HepG2 (cell line): Measurements from ENCODE around the gene GGA3. TPM values are rescaled to one million over a fixed set of nuclear protein-coding genes. Genes with fewer than 3 reads are reported as not detected.

ENCODE experiments used
- ATAC-seq: fragments of 200-7000 bp; cut with Tn5 transposase; 3 replicates; pipeline ENCODE4 v1.9.1; 2020; ENCODE audit warnings: mild to moderate bottlenecking, moderate library complexity
- BruUV-seq: library from RNA; stranded (reverse); fragments of 400-500 nt; replicated peaks from 2 replicates; lab custom pipeline; 2021; lab: Mats Ljungman, UMichigan
- CTCF ChIA-PET: fragments of 300-600 bp; formaldehyde crosslinking; extraction: SDS; loops from one replicate; lab custom pipeline; 2021; ENCODE audit warnings: low total read pairs, inconsistent platforms, low intra/inter-chr PET ratio; lab: Yijun Ruan, JAX
- POLR2A ChIA-PET: fragments of 350-600 bp; sonication (Branson Sonifier 250); formaldehyde crosslinking; loops from one replicate; lab custom pipeline; 2020; ENCODE audit warnings: antibody characterized with exemption, inconsistent platforms; lab: Yijun Ruan, JAX
- DNase-seq: peaks from one replicate; pipeline ENCODE4 v3.0.0-alpha.2; 2015; ENCODE audit warnings: low spot score
- FAIRE-seq: peaks from 3 replicates; lab custom pipeline; 2011; peaks lifted over from hg19 to GRCh38; lab: Jason Lieb, UNC
- H2AFZ ChIP-seq: one replicate; pipeline ENCODE4 v1.6.1; 2011; ENCODE audit warnings: low read length, inconsistent platforms
- H3K27ac ChIP-seq: fragments of 300-600 bp; 3 replicates; pipeline ENCODE4 v1.8.0; 2011; ENCODE audit warnings: mixed run types, mild to moderate bottlenecking, mixed read lengths, low read length, inconsistent platforms; ENCODE audit not compliant: insufficient read depth; ENCODE audit errors: extremely low read length
- H3K27me3 ChIP-seq, 2 experiments: fragments of 200-600 bp in 1 of 2; 2 replicates in 1 of 2; 3 replicates in 1 of 2; pipeline versions ENCODE4 v1.6.0 to v1.8.0; 2011; ENCODE audit warnings: low read length in 2 of 2, mild to moderate bottlenecking in 2 of 2, moderate library complexity in 2 of 2, inconsistent platforms in 1 of 2; ENCODE audit not compliant: insufficient read depth in 2 of 2, control insufficient read depth in 1 of 2
- H3K36me3 ChIP-seq, 2 experiments: fragments of 200-600 bp in 1 of 2; replicated peaks in 1 of 2; 2 replicates in 1 of 2; 3 replicates in 1 of 2; pipeline versions ENCODE4 v1.5.1 to v1.8.0; 2011; ENCODE audit warnings: low read length in 2 of 2, inconsistent platforms in 1 of 2; ENCODE audit not compliant: insufficient read depth in 2 of 2, control insufficient read depth in 1 of 2
- H3K4me1 ChIP-seq: 2 replicates; pipeline ENCODE4 v1.5.1; 2012; ENCODE audit warnings: low read length, inconsistent platforms; ENCODE audit not compliant: insufficient read depth
- H3K4me2 ChIP-seq: 2 replicates; pipeline ENCODE4 v1.6.0; 2011; ENCODE audit warnings: low read depth, low read length, inconsistent platforms
- H3K4me3 ChIP-seq, 3 experiments: fragments of 200-600 bp in 1 of 3; sonication (generic), shearing (Covaris generic) in 1 of 3; replicated peaks in 1 of 3; 2 replicates each; pipeline ENCODE4 v1.5.1; 2011 to 2016; ENCODE audit warnings: low read length in 3 of 3, inconsistent platforms in 2 of 3, low read depth in 2 of 3, mild to moderate bottlenecking in 2 of 3, control low read depth in 1 of 3, mixed read lengths in 1 of 3; ENCODE audit not compliant: insufficient read depth in 1 of 3
- H3K79me2 ChIP-seq: one replicate; pipeline ENCODE4 v1.6.1; 2011; ENCODE audit warnings: low read length, inconsistent platforms; ENCODE audit not compliant: insufficient read depth
- H3K9ac ChIP-seq: 2 replicates; pipeline ENCODE4 v1.6.0; 2011; ENCODE audit warnings: mild to moderate bottlenecking, low read depth, low read length, inconsistent platforms; ENCODE audit not compliant: insufficient read depth
- H3K9me3 ChIP-seq: 2 replicates; pipeline ENCODE4 v1.5.1; 2012; ENCODE audit warnings: mild to moderate bottlenecking, low read length
- H4K20me1 ChIP-seq: 2 replicates; pipeline ENCODE4 v1.6.0; 2011; ENCODE audit warnings: inconsistent platforms, mild to moderate bottlenecking, low read length, moderate library complexity; ENCODE audit not compliant: insufficient read depth
- DR1 ChIP-seq: sonication (generic); formaldehyde crosslinking; IDR thresholded peaks from 2 replicates; pipeline ENCODE4 v1.8.0; 2021; ENCODE audit warnings: mild to moderate bottlenecking, missing genetic modification reagents, inconsistent platforms
- HMG20A ChIP-seq: IDR thresholded peaks from 2 replicates; pipeline ENCODE4 v1.6.1; 2016; ENCODE audit warnings: borderline replicate concordance
- NKX3-1 ChIP-seq: sonication (generic); formaldehyde crosslinking; IDR thresholded peaks from 2 replicates; pipeline ENCODE4 v1.5.0; 2020; ENCODE audit warnings: missing genetic modification reagents
- PHF20 ChIP-seq: sonication (generic); formaldehyde crosslinking; IDR thresholded peaks from 2 replicates; pipeline ENCODE4 v1.5.0; 2020; ENCODE audit warnings: mild to moderate bottlenecking, missing genetic modification reagents
- SNRNP70 ChIP-seq: fragments of 200-400 bp; formaldehyde crosslinking; IDR thresholded peaks from 2 replicates; pipeline ENCODE4 v1.6.1; 2017; ENCODE audit warnings: mild to moderate bottlenecking, low read depth, low read length, moderate library complexity
- SRY ChIP-seq: sonication (generic); formaldehyde crosslinking; IDR thresholded peaks from 2 replicates; pipeline ENCODE4 v1.8.0; 2022; ENCODE audit warnings: mild to moderate bottlenecking, missing genetic modification reagents
- STAT5B ChIP-seq: sonication (generic); formaldehyde crosslinking; IDR thresholded peaks from 2 replicates; pipeline ENCODE4 v1.4.0; 2020; ENCODE audit warnings: missing genetic modification reagents
- TRIM24 ChIP-seq: sonication (generic); formaldehyde crosslinking; IDR thresholded peaks from 2 replicates; pipeline ENCODE4 v1.8.0; 2022; ENCODE audit warnings: mild to moderate bottlenecking, missing genetic modification reagents
- ZC3H13 ChIP-seq: sonication (generic); formaldehyde crosslinking; IDR thresholded peaks from 2 replicates; pipeline ENCODE4 v1.8.1; 2023; ENCODE audit warnings: mild to moderate bottlenecking, missing genetic modification reagents, moderate library complexity
- ZNF20 ChIP-seq: sonication (generic); formaldehyde crosslinking; IDR thresholded peaks from 2 replicates; pipeline ENCODE4 v1.4.0; 2020; ENCODE audit warnings: mild to moderate bottlenecking, moderate library complexity, missing genetic modification reagents
- WGBS: methylation state at CpG from one replicate; pipeline ENCODE4 v1.1.6; 2017; ENCODE audit warnings: low lambda C conversion rate; 5-methylcytosine and 5-hydroxymethylcytosine counted together
- in situ Hi-C: cut with HindIII; loops from 2 replicates; pipeline ENCODE4 v1.10.0; 2017; ENCODE audit warnings: low pct_unique_long_range_greater_than_20kb; ENCODE audit not compliant: extremely low pct_ligation_motif_present
- intact Hi-C: fragments of 100-400 bp; cut with micrococcal nuclease; formaldehyde crosslinking; loops from one replicate; pipeline ENCODE4 v1.10.0; 2022; ENCODE audit not compliant: unreplicated experiment
- polyA plus RNA-seq, 8 experiments: library from polyadenylated mRNA; depleted of rRNA in 3 of 8; stranded (reverse) in 7 of 8; unstranded in 1 of 8; fragments of >200 nt; fragmentation: Illumina TruSeq in 4 of 8; extraction: Trizol in 4 of 8; gene quantifications; 2 replicates each; pipeline versions ENCODE4 v1.2.1 to v1.2.3, GENCODE V29; 2011 to 2016; ENCODE audit warnings: low read depth in 4 of 8, missing spikeins in 1 of 8, mixed read lengths in 1 of 8; ENCODE audit not compliant: insufficient read depth in 1 of 8
- total RNA-seq, 5 experiments: library from RNA; depleted of rRNA; stranded (reverse); fragments of >200 nt; fragmentation: Illumina TruSeq; extraction: Trizol; gene quantifications; 2 replicates each; pipeline ENCODE4 v1.2.3, GENCODE V29; 2016; ENCODE audit warnings: low read depth in 1 of 5
- TF ChIP-seq, protein P1 (sequence below): sonication (generic); formaldehyde crosslinking; conservative IDR thresholded peaks from 2 replicates; pipeline ENCODE4 v1.8.0; 2022; ENCODE audit warnings: low read depth, missing genetic modification reagents
- TF ChIP-seq, protein P2 (sequence below): sonication (generic); formaldehyde crosslinking; IDR thresholded peaks from 2 replicates; pipeline ENCODE4 v1.4.0; 2020; ENCODE audit warnings: missing genetic modification reagents, mild to moderate bottlenecking, borderline replicate concordance
- TF ChIP-seq, protein P3 (sequence below): sonication (generic); formaldehyde crosslinking; IDR thresholded peaks from 2 replicates; pipeline ENCODE4 v1.5.1; 2020; ENCODE audit warnings: missing genetic modification reagents, mild to moderate bottlenecking, borderline replicate concordance
- TF ChIP-seq, protein P4 (sequence below): sonication (generic); formaldehyde crosslinking; IDR thresholded peaks from 2 replicates; pipeline ENCODE4 v1.4.0; 2020; ENCODE audit warnings: missing genetic modification reagents; ENCODE audit errors: not compliant biosample characterization

Gene GGA3
- total and polyA plus RNA-seq, 2 of the 13 experiments (the other 11 are each of a cell fraction or from before 2014, with no cell fraction given) = 28.4 to 43.7 TPM

DNA sequence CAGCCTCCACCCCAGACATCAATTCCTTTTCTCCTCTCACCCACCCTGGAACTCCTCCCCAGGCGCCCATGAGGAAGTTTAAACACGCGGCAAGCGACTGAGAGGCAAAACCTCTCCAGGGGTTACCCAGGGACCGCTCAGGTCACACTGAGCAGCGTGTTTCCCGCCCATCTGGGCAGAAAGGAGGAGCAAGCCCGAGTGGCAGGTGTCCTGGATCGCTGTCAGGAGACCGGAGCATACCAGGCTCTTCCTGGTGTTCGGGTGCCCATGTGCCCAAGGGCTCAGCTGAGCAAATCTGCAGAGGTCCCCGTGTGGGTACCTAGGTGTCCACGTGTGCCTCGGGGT lies 27.3 kb upstream of the GGA3 start (continued):
- TF ChIP-seq, protein P1, sequence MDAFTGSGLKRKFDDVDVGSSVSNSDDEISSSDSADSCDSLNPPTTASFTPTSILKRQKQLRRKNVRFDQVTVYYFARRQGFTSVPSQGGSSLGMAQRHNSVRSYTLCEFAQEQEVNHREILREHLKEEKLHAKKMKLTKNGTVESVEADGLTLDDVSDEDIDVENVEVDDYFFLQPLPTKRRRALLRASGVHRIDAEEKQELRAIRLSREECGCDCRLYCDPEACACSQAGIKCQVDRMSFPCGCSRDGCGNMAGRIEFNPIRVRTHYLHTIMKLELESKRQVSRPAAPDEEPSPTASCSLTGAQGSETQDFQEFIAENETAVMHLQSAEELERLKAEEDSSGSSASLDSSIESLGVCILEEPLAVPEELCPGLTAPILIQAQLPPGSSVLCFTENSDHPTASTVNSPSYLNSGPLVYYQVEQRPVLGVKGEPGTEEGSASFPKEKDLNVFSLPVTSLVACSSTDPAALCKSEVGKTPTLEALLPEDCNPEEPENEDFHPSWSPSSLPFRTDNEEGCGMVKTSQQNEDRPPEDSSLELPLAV (CRISPR knock-in tag) = no peak
- TF ChIP-seq HMG20A (CRISPR knock-in tag) (no peak), PHF20 (CRISPR knock-in tag) (no peak), NKX3-1 (CRISPR knock-in tag) (0 out of 2 replicates have a peak, but pooled peaks have one; percentile 59), TRIM24 (CRISPR knock-in tag) (no peak)
- TF ChIP-seq, protein P2, sequence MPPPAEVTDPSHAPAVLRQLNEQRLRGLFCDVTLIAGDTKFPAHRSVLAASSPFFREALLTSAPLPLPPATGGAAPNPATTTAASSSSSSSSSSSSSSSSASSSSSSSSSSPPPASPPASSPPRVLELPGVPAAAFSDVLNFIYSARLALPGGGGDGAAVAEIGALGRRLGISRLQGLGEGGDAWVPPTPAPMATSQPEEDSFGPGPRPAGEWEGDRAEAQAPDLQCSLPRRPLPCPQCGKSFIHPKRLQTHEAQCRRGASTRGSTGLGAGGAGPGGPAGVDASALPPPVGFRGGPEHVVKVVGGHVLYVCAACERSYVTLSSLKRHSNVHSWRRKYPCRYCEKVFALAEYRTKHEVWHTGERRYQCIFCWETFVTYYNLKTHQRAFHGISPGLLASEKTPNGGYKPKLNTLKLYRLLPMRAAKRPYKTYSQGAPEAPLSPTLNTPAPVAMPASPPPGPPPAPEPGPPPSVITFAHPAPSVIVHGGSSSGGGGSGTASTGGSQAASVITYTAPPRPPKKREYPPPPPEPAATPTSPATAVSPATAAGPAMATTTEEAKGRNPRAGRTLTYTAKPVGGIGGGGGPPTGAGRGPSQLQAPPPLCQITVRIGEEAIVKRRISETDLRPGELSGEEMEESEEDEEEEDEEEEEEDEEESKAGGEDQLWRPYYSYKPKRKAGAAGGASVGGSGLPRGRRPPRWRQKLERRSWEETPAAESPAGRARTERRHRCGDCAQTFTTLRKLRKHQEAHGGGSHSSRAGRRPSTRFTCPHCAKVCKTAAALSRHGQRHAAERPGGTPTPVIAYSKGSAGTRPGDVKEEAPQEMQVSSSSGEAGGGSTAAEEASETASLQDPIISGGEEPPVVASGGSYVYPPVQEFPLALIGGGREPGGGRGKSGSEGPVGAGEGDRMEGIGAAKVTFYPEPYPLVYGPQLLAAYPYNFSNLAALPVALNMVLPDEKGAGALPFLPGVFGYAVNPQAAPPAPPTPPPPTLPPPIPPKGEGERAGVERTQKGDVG (CRISPR knock-in tag) = no peak

DNA sequence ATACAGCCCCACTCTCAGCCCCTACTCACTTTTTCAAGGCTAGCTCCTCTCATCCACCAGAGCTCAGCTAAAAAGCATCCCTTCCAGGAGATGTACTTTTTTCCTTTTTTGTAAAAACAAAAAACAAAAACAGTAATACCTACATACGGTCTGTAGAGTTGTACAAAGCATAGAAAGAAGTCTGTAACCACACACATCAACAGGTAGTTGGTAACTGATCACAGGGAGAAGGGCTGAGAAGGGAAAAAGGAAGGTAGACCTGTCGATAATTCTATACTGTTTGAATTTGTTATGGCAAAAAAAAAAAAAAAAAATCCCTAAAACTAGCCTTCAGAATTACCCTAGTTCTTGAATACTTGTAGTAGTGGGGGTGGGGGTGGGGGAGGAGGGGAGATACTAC lies 27.0 kb upstream of the GGA3 start:
- intact Hi-C loops = no loop called here
- H3K36me3 ChIP-seq = peaks cover 6 to 26% of the 10 kb centered on the region in 2 experiments; a peak in 4 of 5 replicates
- FAIRE-seq (no peak), DNase-seq (no peak), ATAC-seq (no peak)
- no peaks in the 10 kb centered on the region for H3K9me3 ChIP-seq
- no peaks in the 10 kb centered on the region for H4K20me1 ChIP-seq
- POLR2A ChIA-PET = interaction anchor here (1.1 to 2.2 kb wide), 18 partner anchors 11 to 253 kb away, joined by 3 to 73 read pairs (median 7); partner anchors contain the start of genes GGA3, GRB2, MIF4GD and MRPS7
- peak overlapping the region; percentile 78 for H3K4me2 ChIP-seq
- in situ Hi-C loops = no loop called here
- no peaks in the 10 kb centered on the region for H3K27me3 ChIP-seq
- H2AFZ ChIP-seq = no peak overlapping the region
- H3K9ac ChIP-seq = peak overlapping the region; percentile 84
- H3K4me3 ChIP-seq = peak overlapping the region; percentile 74 to 94 (median 87)
- H3K4me1 ChIP-seq = peaks cover 48% of the 10 kb centered on the region
- peak overlapping the region; percentile 75 for H3K27ac ChIP-seq
- CTCF ChIA-PET = interaction anchor here (1.3 kb wide), 1 partner anchor 18 kb away, joined by 3 read pairs; no protein-coding TSS in a partner anchor
- WGBS = 5% methylated on average over 2 of the region's 2 CpGs
- H3K79me2 ChIP-seq = peaks cover 15% of the 10 kb centered on the region
- TF ChIP-seq DR1 (CRISPR knock-in tag) (no peak), STAT5B (CRISPR knock-in tag) (no peak), ZNF20 (CRISPR knock-in tag) (no peak), ZC3H13 (CRISPR knock-in tag) (no peak), SRY (CRISPR knock-in tag) (no peak), SNRNP70 (no peak)
- TF ChIP-seq, protein P3, sequence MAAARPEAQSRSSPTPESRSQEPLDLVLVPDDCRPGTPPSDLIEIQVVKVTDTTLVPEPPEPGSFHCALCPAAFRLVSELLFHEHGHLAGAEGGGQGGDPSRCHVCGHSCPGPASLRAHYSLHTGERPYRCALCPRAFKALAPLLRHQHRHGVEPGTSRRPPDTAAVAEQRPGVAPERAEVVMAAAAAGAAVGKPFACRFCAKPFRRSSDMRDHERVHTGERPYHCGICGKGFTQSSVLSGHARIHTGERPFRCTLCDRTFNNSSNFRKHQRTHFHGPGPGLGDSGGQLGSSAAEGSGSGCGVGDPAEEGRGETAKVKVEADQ (CRISPR knock-in tag) = no peak
- TF ChIP-seq, protein P4, sequence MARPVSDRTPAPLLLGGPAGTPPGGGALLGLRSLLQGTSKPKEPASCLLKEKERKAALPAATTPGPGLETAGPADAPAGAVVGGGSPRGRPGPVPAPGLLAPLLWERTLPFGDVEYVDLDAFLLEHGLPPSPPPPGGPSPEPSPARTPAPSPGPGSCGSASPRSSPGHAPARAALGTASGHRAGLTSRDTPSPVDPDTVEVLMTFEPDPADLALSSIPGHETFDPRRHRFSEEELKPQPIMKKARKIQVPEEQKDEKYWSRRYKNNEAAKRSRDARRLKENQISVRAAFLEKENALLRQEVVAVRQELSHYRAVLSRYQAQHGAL (CRISPR knock-in tag) = no peak
- TF ChIP-seq, all 625 proteins: peak for 0
- no TSS peak for BruUV-seq
